GM12874 (cell line): ENCODE measurements around the gene ARHGAP45.

Experiments used
- CTCF ChIP-seq: IDR thresholded peaks from 2 replicates; pipeline ENCODE4 v1.5.1; 2011; ENCODE audit warnings: low read depth, mild to moderate bottlenecking, control low read depth, low read length, moderate library complexity; ENCODE audit not compliant: insufficient read depth

ARHGAP45 gene

DNA sequence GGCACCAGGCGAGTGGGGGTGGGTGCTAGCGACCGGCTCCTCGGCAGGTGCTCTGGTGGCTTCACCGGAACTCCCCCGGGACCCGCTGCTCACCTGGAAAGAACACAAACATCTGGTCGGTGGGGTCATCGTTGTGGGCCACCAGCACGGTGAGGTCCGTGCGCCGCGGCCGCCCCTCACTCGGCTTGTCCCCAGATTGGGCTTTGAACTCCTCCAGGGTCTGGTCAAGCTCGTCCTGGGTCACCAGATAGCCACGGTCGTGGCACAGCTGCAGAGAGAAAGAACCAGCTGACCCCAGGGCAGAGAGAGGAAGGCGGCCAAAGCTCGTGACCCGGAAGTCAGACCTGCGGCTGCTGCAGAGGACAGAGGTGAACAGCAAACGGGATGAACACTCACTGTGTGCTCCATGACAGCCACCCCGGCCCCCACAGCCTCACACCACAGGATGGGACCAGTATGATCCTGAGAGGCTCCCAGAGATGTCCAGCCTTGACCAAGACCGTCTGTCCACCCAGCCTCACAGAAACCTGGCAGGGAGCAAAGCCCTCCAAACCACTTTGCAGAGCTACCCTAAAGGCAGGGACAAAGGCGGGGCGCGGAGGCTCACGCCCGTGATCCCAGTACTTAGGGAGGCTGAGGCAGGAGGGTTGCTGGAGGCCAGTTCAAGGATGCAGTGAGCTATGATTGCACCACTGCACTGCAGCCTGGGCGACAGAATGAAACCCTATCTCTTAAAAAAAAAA lies 27.0 kb downstream of the ARHGAP45 start:
- TF ChIP-seq CTCF, result no peak

DNA sequence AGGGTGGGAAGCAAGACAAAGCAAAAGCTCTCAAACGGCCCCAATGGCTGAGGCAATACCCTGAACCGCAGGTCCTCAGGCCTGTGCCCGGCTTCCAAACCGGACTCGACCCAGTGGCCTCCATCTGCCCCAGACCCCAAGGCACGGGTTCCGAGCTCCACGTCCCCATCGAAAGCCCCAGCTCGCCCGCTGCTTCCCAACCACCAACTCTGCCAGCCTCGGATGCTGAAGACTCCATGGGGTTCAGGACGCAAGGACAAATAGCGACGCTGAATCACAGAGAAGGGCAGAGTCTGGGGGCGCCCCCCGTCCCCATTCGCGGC lies 27.6 kb downstream of the ARHGAP45 start:
- no peak for TF ChIP-seq CTCF

DNA sequence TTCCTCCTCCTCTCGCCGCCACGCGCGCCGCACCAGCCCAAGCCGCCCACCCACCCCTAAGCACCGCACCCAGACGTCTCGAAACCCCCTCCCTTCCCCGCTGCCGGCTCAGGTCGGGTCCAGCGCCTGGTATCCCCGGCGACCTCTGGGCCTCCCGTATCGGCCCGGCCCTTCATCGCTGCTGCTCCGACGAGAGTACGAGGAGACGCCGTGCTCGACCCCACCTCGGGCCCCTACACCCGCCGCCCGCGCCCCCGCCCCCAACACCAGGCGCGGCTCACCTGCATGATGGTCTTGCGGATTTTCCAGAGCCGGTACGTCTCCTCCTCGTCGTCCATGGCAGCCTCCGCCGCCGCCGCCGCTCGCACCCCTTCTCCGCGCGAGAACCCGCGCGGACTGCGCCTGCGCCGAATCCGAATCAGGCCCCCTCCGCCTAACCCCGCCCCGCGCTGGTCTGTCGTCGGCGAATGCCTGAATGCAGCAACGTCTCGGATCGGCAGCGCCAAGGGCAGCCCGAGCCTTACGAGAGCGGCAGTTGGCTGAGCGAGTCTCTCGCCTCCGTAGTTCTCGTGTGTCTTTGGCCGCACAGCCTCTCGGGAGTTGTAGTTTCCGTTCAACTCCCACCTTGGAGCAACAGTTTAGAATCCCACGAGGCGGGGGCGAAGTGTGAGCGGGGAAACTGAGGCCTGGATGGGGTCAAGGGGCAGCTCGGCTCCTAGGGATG lies 28.2 kb downstream of the ARHGAP45 start, which contains the start of gene POLR2E:
TSS of gene POLR2E (minus strand) at position 398 of the 724 bp plus-strand sequence. CDS start at position 338, 60 bp downstream.
- no peak for TF ChIP-seq CTCF

- no peak for TF ChIP-seq CTCF
Observed at GRCh38 chr19:1097810-1098176, 30.8 kb downstream of the ARHGAP45 start.

- no peak for TF ChIP-seq CTCF
Observed at GRCh38 chr19:1098177-1099051, 31.4 kb downstream of the ARHGAP45 start.

DNA sequence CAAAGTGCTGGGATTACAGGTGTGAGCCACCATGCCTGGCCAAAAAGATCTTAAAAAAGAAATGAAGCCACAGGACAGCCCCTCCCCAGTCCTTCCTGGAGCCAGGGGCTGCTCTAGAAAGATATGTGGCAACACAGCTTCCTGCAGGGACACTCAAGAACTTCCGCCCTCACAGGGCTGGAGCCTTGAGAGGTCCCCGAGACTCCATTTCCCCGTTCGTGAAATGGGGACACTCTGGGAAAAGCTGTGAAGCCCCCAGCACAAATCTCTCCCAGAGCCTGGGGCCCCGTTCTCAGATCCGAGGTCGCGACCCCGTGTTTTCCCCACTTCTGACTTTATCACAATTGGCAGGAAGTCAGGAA lies 34.4 kb downstream of the ARHGAP45 start:
- TF ChIP-seq CTCF, result no peak

- no peak for TF ChIP-seq CTCF
Observed at GRCh38 chr19:1102407-1103131, 35.6 kb downstream of the ARHGAP45 start.
